Stimulated activated CD4-positive, alpha-beta T cell treated with anti-CD3 and anti-CD28 coated beads, Interleukin-2, amount 100 ng/mL, for 4 hours (primary cell): ENCODE results near the gene FUOM.

Experiments used
- DNase-seq: peaks from one replicate; pipeline ENCODE4 v3.0.0-alpha.2; 2020; ENCODE audit warnings: low read depth

FUOM gene

GRCh38 chr10:133366751-133367150 is 8.9 kb upstream of the FUOM start:
- no peak for DNase-seq

GRCh38 chr10:133366130-133366478 is 8.3 kb upstream of the FUOM start:
- no peak for DNase-seq

- DNase-seq = no peak
Measured at GRCh38 chr10:133365461-133366129, 7.8 kb upstream of the FUOM start.

GRCh38 chr10:133364645-133365431 is 7.0 kb upstream of the FUOM start:
- DNase-seq = no peak

- no peak for DNase-seq
Measured at GRCh38 chr10:133362846-133363245, 5.0 kb upstream of the FUOM start.

- no peak for DNase-seq
Measured at GRCh38 chr10:133361773-133362441, 4.1 kb upstream of the FUOM start.

GRCh38 chr10:133361227-133361626 is 3.4 kb upstream of the FUOM start:
- DNase-seq = no peak

GRCh38 chr10:133359972-133360610 is 2.3 kb upstream of the FUOM start:
- DNase-seq = no peak

- DNase-seq = no peak
Measured at GRCh38 chr10:133359554-133359971, 1.7 kb upstream of the FUOM start.

- DNase-seq = no peak
Measured at GRCh38 chr10:133358925-133359310, 1.1 kb upstream of the FUOM start.

GRCh38 chr10:133358162-133358924 is 524 bp upstream of the FUOM start:
- DNase-seq = no peak

GRCh38 chr10:133356549-133357284 is 1.1 kb downstream of the FUOM start:
- no peak for DNase-seq

GRCh38 chr10:133355991-133356390 is 1.8 kb downstream of the FUOM start:
- DNase-seq = no peak

- no peak for DNase-seq
Measured at GRCh38 chr10:133355266-133355665, 2.6 kb downstream of the FUOM start.

GRCh38 chr10:133354672-133355240 is 3.1 kb downstream of the FUOM start:
- DNase-seq = no peak

GRCh38 chr10:133353988-133354605 is 3.7 kb downstream of the FUOM start:
- DNase-seq = no peak

- DNase-seq = no peak
Measured at GRCh38 chr10:133353202-133353959, 4.4 kb downstream of the FUOM start.

GRCh38 chr10:133351408-133352318 is 6.2 kb downstream of the FUOM start:
- DNase-seq = no peak

GRCh38 chr10:133350950-133351329 is 6.9 kb downstream of the FUOM start:
- DNase-seq = no peak
